NCI-H2081 treated with DMSO at 0.1 percent for 48 hours (cell line): ENCODE data around the gene C4orf36.

Source experiments
- DNase-seq: peaks from one replicate; lab custom pipeline; 2025; lab: John Stamatoyannopoulos, UW

C4orf36 gene

GRCh38 chr4:86857341-86858052, 34.7 kb downstream of the C4orf36 start:
- no peak for DNase-seq

- no peak for DNase-seq
These were observed 35.3 kb downstream of the C4orf36 start for GRCh38 chr4:86856896-86857295.

- no peak for DNase-seq
These were observed 36.6 kb downstream of the C4orf36 start for GRCh38 chr4:86855572-86855971.

GRCh38 chr4:86853209-86853608, 39.0 kb downstream of the C4orf36 start:
- DNase-seq: no peak

- no peak for DNase-seq
These were observed 43.2 kb downstream of the C4orf36 start, which contains the start of gene SLC10A6 for GRCh38 chr4:86848732-86849619. Gene SLC10A6 (minus strand): TSS chr4:86849384. CDS start chr4:86849115, 269 bp downstream.

GRCh38 chr4:86848136-86848535, 44.1 kb downstream of the C4orf36 start:
- DNase-seq: no peak

GRCh38 chr4:86847571-86847970, 44.7 kb downstream of the C4orf36 start:
- no peak for DNase-seq

- no peak for DNase-seq
These were observed 45.3 kb downstream of the C4orf36 start for GRCh38 chr4:86846921-86847320.

- DNase-seq: no peak
These were observed 46.6 kb downstream of the C4orf36 start for GRCh38 chr4:86845593-86845992.

GRCh38 chr4:86841309-86841708, 50.9 kb downstream of the C4orf36 start:
- no peak for DNase-seq

- DNase-seq: no peak
These were observed 51.4 kb downstream of the C4orf36 start for GRCh38 chr4:86840858-86841257.

- DNase-seq: no peak
These were observed 54.3 kb downstream of the C4orf36 start for GRCh38 chr4:86837691-86838503.

- DNase-seq: no peak
These were observed 56.5 kb downstream of the C4orf36 start for GRCh38 chr4:86835677-86836076.

- DNase-seq: no peak
These were observed 57.3 kb downstream of the C4orf36 start for GRCh38 chr4:86834901-86835300.

GRCh38 chr4:86833615-86834014, 58.6 kb downstream of the C4orf36 start:
- no peak for DNase-seq

GRCh38 chr4:86831262-86832130, 60.7 kb downstream of the C4orf36 start:
- no peak for DNase-seq
